ENCODE data around the gene FAM181A.

Gene FAM181A

DNA sequence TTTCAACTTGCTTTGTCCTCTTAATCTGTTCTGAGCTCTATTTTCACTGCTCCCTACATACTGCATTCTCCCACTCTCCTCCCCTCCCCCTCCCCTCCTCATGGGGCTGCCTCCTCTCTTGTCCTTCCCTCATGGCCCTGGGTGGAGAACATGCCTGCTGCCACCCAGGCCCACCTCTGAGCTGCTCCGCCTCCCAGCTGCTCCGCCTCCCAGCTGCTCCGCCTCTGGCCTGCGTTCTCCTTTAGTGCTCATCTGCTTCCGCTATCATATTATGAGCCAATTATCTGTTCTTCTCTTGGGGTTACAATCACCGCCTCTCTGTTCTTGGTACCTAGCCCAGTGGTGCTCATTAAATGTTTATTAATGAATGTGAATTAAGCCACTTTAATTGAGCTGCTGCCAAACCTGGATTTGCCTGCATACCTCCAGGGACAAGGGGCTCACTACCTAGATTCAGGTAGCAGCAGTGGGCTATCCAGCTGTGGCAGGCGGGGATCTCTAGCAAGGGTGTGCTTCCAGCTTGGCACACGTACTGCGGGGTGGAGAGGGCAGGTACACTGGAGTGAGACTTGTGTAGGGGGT is 32.0 kb upstream of the FAM181A start:
- TF ChIP-seq, protein P1, sequence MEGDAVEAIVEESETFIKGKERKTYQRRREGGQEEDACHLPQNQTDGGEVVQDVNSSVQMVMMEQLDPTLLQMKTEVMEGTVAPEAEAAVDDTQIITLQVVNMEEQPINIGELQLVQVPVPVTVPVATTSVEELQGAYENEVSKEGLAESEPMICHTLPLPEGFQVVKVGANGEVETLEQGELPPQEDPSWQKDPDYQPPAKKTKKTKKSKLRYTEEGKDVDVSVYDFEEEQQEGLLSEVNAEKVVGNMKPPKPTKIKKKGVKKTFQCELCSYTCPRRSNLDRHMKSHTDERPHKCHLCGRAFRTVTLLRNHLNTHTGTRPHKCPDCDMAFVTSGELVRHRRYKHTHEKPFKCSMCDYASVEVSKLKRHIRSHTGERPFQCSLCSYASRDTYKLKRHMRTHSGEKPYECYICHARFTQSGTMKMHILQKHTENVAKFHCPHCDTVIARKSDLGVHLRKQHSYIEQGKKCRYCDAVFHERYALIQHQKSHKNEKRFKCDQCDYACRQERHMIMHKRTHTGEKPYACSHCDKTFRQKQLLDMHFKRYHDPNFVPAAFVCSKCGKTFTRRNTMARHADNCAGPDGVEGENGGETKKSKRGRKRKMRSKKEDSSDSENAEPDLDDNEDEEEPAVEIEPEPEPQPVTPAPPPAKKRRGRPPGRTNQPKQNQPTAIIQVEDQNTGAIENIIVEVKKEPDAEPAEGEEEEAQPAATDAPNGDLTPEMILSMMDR (IDR thresholded peaks at IDR 0.05; ENCODE audit: low read depth, low read length), result no peak

GRCh38 chr14:93897476-93897845 is 29.7 kb upstream of the FAM181A start:
- TF ChIP-seq, protein P1 (IDR thresholded peaks at IDR 0.05; ENCODE audit: low read depth, low read length), result no peak
- DNase-seq (ENCODE audit: extremely low read depth, low read depth), result no peak

More for the DNA sequence above, 32.0 kb upstream of the FAM181A start:
- DNase-seq (ENCODE audit: extremely low read depth, low read depth), result no peak

DNA sequence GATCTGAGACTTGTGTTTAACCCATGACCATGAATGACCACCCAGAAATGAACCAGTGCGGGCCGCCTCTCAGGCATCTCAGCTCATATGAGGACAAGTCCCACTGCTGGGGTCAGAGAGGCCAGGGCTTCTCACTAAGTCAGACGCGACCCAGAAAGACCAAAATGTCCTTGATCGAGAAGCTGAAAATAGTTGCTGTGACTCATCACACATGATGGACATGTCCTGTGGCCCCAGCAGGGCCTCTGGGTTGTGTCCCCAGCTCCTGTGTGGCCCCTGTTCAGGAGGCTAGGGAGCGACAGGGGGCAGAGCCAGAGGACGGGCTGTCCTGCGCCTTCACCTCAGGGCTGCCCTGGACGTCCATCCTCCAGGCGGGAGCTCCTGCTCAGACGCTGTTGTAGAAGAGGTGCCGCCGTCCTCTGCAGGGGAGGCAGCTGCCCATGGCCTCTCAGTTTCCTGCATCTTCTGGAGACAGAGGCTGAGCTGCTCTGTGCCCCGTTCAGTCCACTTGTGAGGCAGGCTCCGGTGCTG is 29.0 kb upstream of the FAM181A start:
- no peak for DNase-seq (ENCODE audit: extremely low read depth, low read depth)
- TF ChIP-seq, protein P1 (IDR thresholded peaks at IDR 0.05; ENCODE audit: low read depth, low read length), result no peak

DNA sequence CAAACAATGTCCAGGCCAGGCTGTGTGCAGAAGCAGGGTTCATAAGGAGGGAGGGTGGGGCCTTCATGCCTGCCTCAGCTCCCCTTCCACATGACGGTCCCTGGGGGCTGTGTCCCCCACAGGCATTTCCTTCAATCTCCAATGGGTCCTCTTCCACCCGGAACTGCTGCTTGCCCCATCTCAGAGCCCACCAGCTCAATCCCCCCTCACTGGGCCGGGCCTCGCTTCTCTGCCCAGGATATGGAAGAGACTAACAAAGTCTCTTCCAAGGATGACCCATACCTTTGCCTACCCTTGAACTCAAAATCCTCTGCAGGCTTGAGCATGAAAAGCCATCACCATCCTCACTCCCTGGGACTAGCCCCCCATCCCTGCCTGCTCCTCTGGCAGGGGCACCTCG is 28.4 kb upstream of the FAM181A start:
- TF ChIP-seq, protein P1 (IDR thresholded peaks at IDR 0.05; ENCODE audit: low read depth, low read length), result no peak
- no peak for DNase-seq (ENCODE audit: extremely low read depth, low read depth)

GRCh38 chr14:93901813-93902212 is 25.3 kb upstream of the FAM181A start:
- DNase-seq (ENCODE audit: extremely low read depth, low read depth), result no peak
- TF ChIP-seq, protein P1 (IDR thresholded peaks at IDR 0.05; ENCODE audit: low read depth, low read length), result no peak

DNA sequence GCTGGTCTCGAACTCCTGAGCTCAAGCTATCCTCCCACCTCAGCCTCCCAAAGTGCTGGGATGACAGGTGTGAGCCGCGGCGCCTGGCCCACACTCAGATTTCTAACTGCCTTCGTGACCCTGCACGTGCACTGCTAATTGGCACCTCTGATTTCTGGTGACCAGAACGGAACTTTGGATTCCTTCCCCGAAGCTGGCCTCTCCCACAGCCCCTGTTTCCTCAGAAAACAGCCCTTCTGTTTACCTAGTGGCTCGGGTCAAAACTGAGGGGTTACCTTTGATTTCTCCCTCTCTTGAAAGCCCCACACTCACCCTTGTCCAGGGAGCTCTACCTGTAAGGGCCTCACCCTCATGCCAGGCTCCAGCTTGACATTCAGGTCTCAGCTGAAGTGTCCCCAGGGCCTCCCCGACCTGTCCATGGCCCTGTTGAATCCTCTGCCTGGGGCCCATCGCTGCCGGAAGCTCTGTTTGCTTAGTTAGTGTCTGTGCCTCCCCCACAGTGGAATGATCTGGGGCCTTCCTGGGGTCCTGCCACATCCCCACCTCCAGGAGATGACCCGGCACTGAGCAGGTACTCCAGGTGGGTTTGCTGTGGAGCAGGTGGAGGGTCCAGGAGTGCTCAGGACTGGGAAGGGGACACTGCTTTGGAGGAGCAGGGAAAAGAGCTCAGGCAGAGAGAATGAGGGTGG is 24.4 kb upstream of the FAM181A start:
- DNase-seq (ENCODE audit: extremely low read depth, low read depth), result no peak
- TF ChIP-seq, protein P1 (IDR thresholded peaks at IDR 0.05; ENCODE audit: low read depth, low read length), result no peak
